ENCODE measurements around the gene KCNMA1. TPM values are rescaled to one million over a fixed set of nuclear protein-coding genes. Genes with fewer than 3 reads are reported as not detected.

Gene KCNMA1
- total and polyA plus RNA-seq, 9 of the 15 experiments (the other 6 are each of a cell fraction or from before 2014, with no cell fraction given) = 0.01 to 0.95 (median 0.15) TPM; not detected in 4

GRCh38 chr10:77007834-77008233, 629.8 kb downstream of the KCNMA1 start:
- no peak for ATAC-seq
- Histone ChIP-seq H3K79me2 (ENCODE audit: control insufficient read depth, insufficient read depth, low read length) (no peaks in the 10 kb centered on the region), H3K9me1 (ENCODE audit: control insufficient read depth, insufficient read depth, low read length) (no peaks in the 10 kb centered on the region), H3K9me3 (replicated peaks; ENCODE audit: control insufficient read depth, insufficient read depth, low read depth, low read length) (no peaks in the 10 kb centered on the region), H3K4me2 (ENCODE audit: insufficient read depth, low read length) (no peak overlapping the region), H3K36me3 (ENCODE audit: control insufficient read depth, insufficient read depth, low read length) (no peaks in the 10 kb centered on the region), H2AFZ (ENCODE audit: low read depth, low read length) (no peak overlapping the region), H3K4me3 (no peak overlapping the region), H4K20me1 (replicated peaks; ENCODE audit: control insufficient read depth, insufficient read depth, low read length) (0 out of 2 replicates have a peak, but pooled peaks cover 3% of the 10 kb centered on the region), H3K27ac (ENCODE audit: extremely low read depth, low read depth, low read length) (no peak overlapping the region), H3K9ac (ENCODE audit: insufficient read depth in 1 of 2, low read depth in 2 of 2, low read length in 2 of 2) (no peak overlapping the region), H3K27me3 (ENCODE audit: control insufficient read depth in 2 of 2, insufficient read depth in 2 of 2, low read length in 2 of 2) (no peaks in the 10 kb centered on the region), H3K4me1 (replicated peaks in 1 of 2; ENCODE audit: control insufficient read depth in 2 of 2, insufficient read depth in 2 of 2, low read length in 2 of 2) (no peaks in the 10 kb centered on the region)
- no peak for DNase-seq (ENCODE audit: extremely low read depth in 1 of 4, low spot score in 3 of 4)
- TF ChIP-seq COPS2 (conservative IDR thresholded peaks at IDR 0.05) (no peak), STAG1 (CRISPR knock-in tag; IDR thresholded peaks at IDR 0.05; ENCODE audit: borderline replicate concordance) (no peak), MAZ (CRISPR knock-in tag; conservative IDR thresholded peaks at IDR 0.05 in 1 of 2, IDR thresholded peaks at IDR 0.05 in 1 of 2) (no peak), PHF21A (IDR thresholded peaks at IDR 0.05; ENCODE audit: borderline replicate concordance, low read depth) (no peak), ILK (tag; IDR thresholded peaks at IDR 0.05; ENCODE audit: borderline replicate concordance, low read depth) (no peak), NCOA6 (IDR thresholded peaks at IDR 0.05) (no peak), TSHZ1 (CRISPR knock-in tag; IDR thresholded peaks at IDR 0.05) (no peak), ERF (CRISPR knock-in tag; IDR thresholded peaks at IDR 0.05) (no peak), EP300 (IDR thresholded peaks at IDR 0.05; ENCODE audit: low read length) (no peak), ARNT (IDR thresholded peaks at IDR 0.05) (no peak), ATF7 (IDR thresholded peaks at IDR 0.05) (no peak), ZNF77 (CRISPR knock-in tag; IDR thresholded peaks at IDR 0.05) (no peak), ZNF766 (CRISPR knock-in tag; conservative IDR thresholded peaks at IDR 0.05) (no peak), GABPB1 (CRISPR knock-in tag; IDR thresholded peaks at IDR 0.05) (no peak), ATF6 (CRISPR knock-in tag; IDR thresholded peaks at IDR 0.05) (no peak), BCL6 (CRISPR knock-in tag; IDR thresholded peaks at IDR 0.05) (no peak)
- TF ChIP-seq, protein P1, sequence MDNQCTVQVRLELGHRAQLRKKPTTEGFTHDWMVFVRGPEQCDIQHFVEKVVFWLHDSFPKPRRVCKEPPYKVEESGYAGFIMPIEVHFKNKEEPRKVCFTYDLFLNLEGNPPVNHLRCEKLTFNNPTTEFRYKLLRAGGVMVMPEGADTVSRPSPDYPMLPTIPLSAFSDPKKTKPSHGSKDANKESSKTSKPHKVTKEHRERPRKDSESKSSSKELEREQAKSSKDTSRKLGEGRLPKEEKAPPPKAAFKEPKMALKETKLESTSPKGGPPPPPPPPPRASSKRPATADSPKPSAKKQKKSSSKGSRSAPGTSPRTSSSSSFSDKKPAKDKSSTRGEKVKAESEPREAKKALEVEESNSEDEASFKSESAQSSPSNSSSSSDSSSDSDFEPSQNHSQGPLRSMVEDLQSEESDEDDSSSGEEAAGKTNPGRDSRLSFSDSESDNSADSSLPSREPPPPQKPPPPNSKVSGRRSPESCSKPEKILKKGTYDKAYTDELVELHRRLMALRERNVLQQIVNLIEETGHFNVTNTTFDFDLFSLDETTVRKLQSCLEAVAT (IDR thresholded peaks at IDR 0.05) = no peak
- POLR2A ChIA-PET = interaction anchor here (1.3 kb wide), 1 partner anchor 9 kb away, joined by 4 read pairs; no protein-coding TSS in a partner anchor
- CTCF ChIA-PET (ENCODE audit: low intra/inter-chr PET ratio) = no interaction called here
- intact Hi-C loops (cut with micrococcal nuclease) = no loop called here
- 0% methylated on average over 5 of the region's 5 CpGs for WGBS (ENCODE audit: insufficient coverage, low coverage, missing lambda C conversion rate)
- BruUV-seq (replicated peaks) = no TSS peak
- in situ Hi-C loops (cut with MboI) = no loop called here
- FAIRE-seq = no peak
